SH-SY5Y (cell line): Measurements from ENCODE around the gene NFAM1.

Experiments
- GATA2 ChIP-seq: IDR thresholded peaks from 2 replicates; pipeline ENCODE4 v1.6.1; 2011; ENCODE audit warnings: mild to moderate bottlenecking, low read depth, low read length
- GATA3 ChIP-seq: IDR thresholded peaks from 2 replicates; pipeline ENCODE4 v1.6.1; 2011; ENCODE audit warnings: low read depth, mild to moderate bottlenecking, low read length, moderate library complexity

- TF ChIP-seq GATA3 (no peak), GATA2 (no peak)
Measured at GRCh38 chr22:42337356-42337755, 94.8 kb downstream of the NFAM1 start.
